Hepatocyte (in vitro differentiated cells): Measurements from ENCODE around the gene ADAMTSL3.

Experiments
- EZH2 ChIP-seq: fragments of 200-600 bp; sonication (generic); IDR thresholded peaks from 2 replicates; pipeline ENCODE4 v1.6.1; 2016; ENCODE audit warnings: antibody characterized with exemption, mild to moderate bottlenecking, borderline replicate concordance
- EZH2phosphoT487 ChIP-seq: fragments of 200-600 bp; sonication (generic); IDR thresholded peaks from one replicate; pipeline ENCODE4 v1.6.1; 2018; ENCODE audit warnings: antibody characterized with exemption, mild to moderate bottlenecking, low read depth, moderate library complexity; ENCODE audit not compliant: unreplicated experiment, severe bottlenecking
- TF ChIP-seq, protein P1 (sequence below): fragments of 200-600 bp; sonication (generic); IDR thresholded peaks from 2 replicates; pipeline ENCODE4 v1.5.1; 2016; ENCODE audit warnings: antibody characterized with exemption, mild to moderate bottlenecking; ENCODE audit not compliant: poor library complexity

DNA sequence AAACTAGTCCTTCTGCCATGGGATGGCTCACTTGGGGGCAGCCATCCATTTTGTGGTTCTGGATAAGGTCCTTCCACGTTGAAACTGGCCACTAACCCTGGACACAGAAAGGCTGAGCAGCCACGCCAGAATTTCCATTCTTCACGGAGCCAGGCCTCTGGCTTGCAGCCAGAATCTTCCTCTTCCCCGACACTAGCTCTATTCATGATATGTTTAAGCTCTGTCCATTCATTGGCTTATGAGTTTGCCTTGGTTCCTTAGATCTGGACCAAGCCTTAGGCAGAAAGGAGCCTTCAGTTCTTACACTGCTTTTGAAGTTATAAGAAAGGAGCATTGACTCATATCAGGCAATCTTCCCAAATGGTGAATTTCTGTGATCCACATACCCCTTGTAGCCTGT lies 293.2 kb downstream of the ADAMTSL3 start:
- TF ChIP-seq, protein P1, sequence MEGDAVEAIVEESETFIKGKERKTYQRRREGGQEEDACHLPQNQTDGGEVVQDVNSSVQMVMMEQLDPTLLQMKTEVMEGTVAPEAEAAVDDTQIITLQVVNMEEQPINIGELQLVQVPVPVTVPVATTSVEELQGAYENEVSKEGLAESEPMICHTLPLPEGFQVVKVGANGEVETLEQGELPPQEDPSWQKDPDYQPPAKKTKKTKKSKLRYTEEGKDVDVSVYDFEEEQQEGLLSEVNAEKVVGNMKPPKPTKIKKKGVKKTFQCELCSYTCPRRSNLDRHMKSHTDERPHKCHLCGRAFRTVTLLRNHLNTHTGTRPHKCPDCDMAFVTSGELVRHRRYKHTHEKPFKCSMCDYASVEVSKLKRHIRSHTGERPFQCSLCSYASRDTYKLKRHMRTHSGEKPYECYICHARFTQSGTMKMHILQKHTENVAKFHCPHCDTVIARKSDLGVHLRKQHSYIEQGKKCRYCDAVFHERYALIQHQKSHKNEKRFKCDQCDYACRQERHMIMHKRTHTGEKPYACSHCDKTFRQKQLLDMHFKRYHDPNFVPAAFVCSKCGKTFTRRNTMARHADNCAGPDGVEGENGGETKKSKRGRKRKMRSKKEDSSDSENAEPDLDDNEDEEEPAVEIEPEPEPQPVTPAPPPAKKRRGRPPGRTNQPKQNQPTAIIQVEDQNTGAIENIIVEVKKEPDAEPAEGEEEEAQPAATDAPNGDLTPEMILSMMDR, result no peak
- TF ChIP-seq EZH2 (no peak), EZH2phosphoT487 (no peak)
